Astrocyte (in vitro differentiated cells and primary cell): ENCODE data around the gene SND1. TPM values are rescaled to one million over a fixed set of nuclear protein-coding genes. Genes with fewer than 3 reads are reported as not detected.
A peak's percentile ranks its signal among the peaks of the same experiment; 100 is the strongest.

Experiments
- DNase-seq: peaks from one replicate; pipeline ENCODE4 v3.0.0-alpha.2; 2010; ENCODE audit warnings: low read depth
- FAIRE-seq: peaks from 2 replicates; lab custom pipeline; 2011; peaks lifted over from hg19 to GRCh38; lab: Jason Lieb, UNC
- H2AFZ ChIP-seq: 2 replicates; pipeline ENCODE4 v1.6.0; 2012; ENCODE audit warnings: low read depth, low read length, inconsistent platforms
- H3K27ac ChIP-seq: 2 replicates; pipeline ENCODE4 v1.5.1; 2011; ENCODE audit warnings: low read depth, low read length, inconsistent platforms
- H3K27me3 ChIP-seq: 2 replicates; pipeline ENCODE4 v1.6.0; 2011; ENCODE audit warnings: low read length, inconsistent platforms; ENCODE audit not compliant: insufficient read depth
- H3K36me3 ChIP-seq: 2 replicates; pipeline ENCODE4 v1.5.1; 2011; ENCODE audit warnings: low read length, inconsistent platforms; ENCODE audit not compliant: insufficient read depth
- H3K4me1 ChIP-seq: 2 replicates; pipeline ENCODE4 v1.5.1; 2011; ENCODE audit warnings: low read length, inconsistent platforms; ENCODE audit not compliant: insufficient read depth
- H3K4me2 ChIP-seq: 2 replicates; pipeline ENCODE4 v1.6.0; 2012; ENCODE audit warnings: low read length, inconsistent platforms
- H3K4me3 ChIP-seq: 2 replicates; pipeline ENCODE4 v1.5.1; 2011; ENCODE audit warnings: low read depth, mild to moderate bottlenecking, low read length, inconsistent platforms; ENCODE audit not compliant: insufficient read depth
- H3K79me2 ChIP-seq: 2 replicates; pipeline ENCODE4 v1.6.0; 2012; ENCODE audit warnings: mild to moderate bottlenecking, low read length, inconsistent platforms; ENCODE audit not compliant: insufficient read depth
- H3K9ac ChIP-seq: 2 replicates; pipeline ENCODE4 v1.6.0; 2012; ENCODE audit warnings: mild to moderate bottlenecking, low read length, inconsistent platforms
- H3K9me3 ChIP-seq: 2 replicates; pipeline ENCODE4 v1.5.1; 2012; ENCODE audit warnings: low read depth, mild to moderate bottlenecking, low read length, inconsistent platforms; ENCODE audit not compliant: insufficient read depth
- H4K20me1 ChIP-seq: 2 replicates; pipeline ENCODE4 v1.6.0; 2012; ENCODE audit warnings: low read length, inconsistent platforms; ENCODE audit not compliant: insufficient read depth
- H3K27ac Mint-ChIP-seq: one replicate; pipeline ENCODE4 v1.8.0; 2021; ENCODE audit warnings: mild to moderate bottlenecking, mixed read lengths; ENCODE audit not compliant: unreplicated experiment
- H3K27me3 Mint-ChIP-seq: one replicate; pipeline ENCODE4 v1.8.0; 2021; ENCODE audit warnings: low read depth, mixed read lengths; ENCODE audit not compliant: unreplicated experiment
- H3K36me3 Mint-ChIP-seq: one replicate; pipeline ENCODE4 v1.8.0; 2021; ENCODE audit warnings: low read depth, mixed read lengths; ENCODE audit not compliant: unreplicated experiment
- H3K4me1 Mint-ChIP-seq: one replicate; pipeline ENCODE4 v1.8.0; 2021; ENCODE audit warnings: low read depth, mixed read lengths; ENCODE audit not compliant: unreplicated experiment
- H3K4me3 Mint-ChIP-seq: one replicate; pipeline ENCODE4 v1.8.0; 2021; ENCODE audit warnings: mild to moderate bottlenecking, moderate library complexity, mixed read lengths; ENCODE audit not compliant: unreplicated experiment
- H3K9me3 Mint-ChIP-seq: one replicate; pipeline ENCODE4 v1.8.0; 2021; ENCODE audit warnings: mild to moderate bottlenecking, mixed read lengths; ENCODE audit not compliant: unreplicated experiment
- CTCF ChIP-seq: IDR thresholded peaks from 2 replicates; pipeline ENCODE4 v1.5.1; 2011; ENCODE audit warnings: low read depth, mild to moderate bottlenecking, inconsistent platforms, low read length, moderate library complexity; ENCODE audit not compliant: insufficient read depth
- EZH2 ChIP-seq: IDR thresholded peaks from 2 replicates; pipeline ENCODE4 v1.6.1; 2012; ENCODE audit warnings: mild to moderate bottlenecking, low read length, inconsistent platforms; ENCODE audit not compliant: insufficient read depth
- total RNA-seq: library from RNA; stranded (reverse); gene quantifications from 2 replicates; pipeline ENCODE4 v1.2.1, GENCODE V29; 2021

The SND1 gene
- total RNA-seq, 1 donor from 2014 or later, result 267 TPM

GRCh38 chr7:127657500-127657899, 5.5 kb downstream of the SND1 start:
- peaks cover 6% of the 10 kb centered on the region for H3K36me3 Mint-ChIP-seq
- peaks cover 100% of the 10 kb centered on the region for H3K79me2 ChIP-seq
- TF ChIP-seq CTCF, result no peak
- no peak for TF ChIP-seq EZH2
- H3K4me2 ChIP-seq, result no peak overlapping the region
- no peak for FAIRE-seq
- no peaks in the 10 kb centered on the region for H3K27me3 Mint-ChIP-seq
- H3K36me3 ChIP-seq, result peaks cover 9% of the 10 kb centered on the region
- no peak overlapping the region for H3K9ac ChIP-seq
- H3K4me1 ChIP-seq, result peaks cover 21% of the 10 kb centered on the region
- H3K4me3 ChIP-seq, result no peak overlapping the region
- H3K4me1 Mint-ChIP-seq, result peaks cover 23% of the 10 kb centered on the region
- no peak for DNase-seq
- no peak overlapping the region for H3K27ac Mint-ChIP-seq
- H3K9me3 Mint-ChIP-seq, result peaks cover 1% of the 10 kb centered on the region
- H3K9me3 ChIP-seq, result no peaks in the 10 kb centered on the region
- no peak overlapping the region for H2AFZ ChIP-seq
- H3K27ac ChIP-seq, result no peak overlapping the region
- peaks cover 99% of the 10 kb centered on the region for H4K20me1 ChIP-seq
- no peaks in the 10 kb centered on the region for H3K27me3 ChIP-seq
- H3K4me3 Mint-ChIP-seq, result no peak overlapping the region

- peaks cover 99% of the 10 kb centered on the region for H4K20me1 ChIP-seq
- Mint-ChIP-seq H3K9me3 (peaks cover 1% of the 10 kb centered on the region), H3K4me3 (no peak overlapping the region), H3K36me3 (peaks cover 6% of the 10 kb centered on the region), H3K4me1 (peaks cover 29% of the 10 kb centered on the region), H3K27ac (no peak overlapping the region), H3K27me3 (no peaks in the 10 kb centered on the region)
- H3K9ac ChIP-seq, result no peak overlapping the region
- DNase-seq (no peak), FAIRE-seq (no peak)
- TF ChIP-seq EZH2 (no peak), CTCF (no peak)
- H3K4me1 ChIP-seq, result peaks cover 10% of the 10 kb centered on the region
- H3K27ac ChIP-seq, result no peak overlapping the region
- no peak overlapping the region for H2AFZ ChIP-seq
- H3K4me3 ChIP-seq, result no peak overlapping the region
- H3K36me3 ChIP-seq, result peaks cover 9% of the 10 kb centered on the region
- peaks cover 100% of the 10 kb centered on the region for H3K79me2 ChIP-seq
- H3K27me3 ChIP-seq, result no peaks in the 10 kb centered on the region
- H3K4me2 ChIP-seq, result no peak overlapping the region
- H3K9me3 ChIP-seq, result no peaks in the 10 kb centered on the region
Measured at GRCh38 chr7:127658970-127659630, 7.1 kb downstream of the SND1 start.

GRCh38 chr7:127665922-127666321, 13.9 kb downstream of the SND1 start:
- peak overlapping the region; percentile 72 for H3K9ac ChIP-seq
- no peaks in the 10 kb centered on the region for H3K27me3 ChIP-seq
- no peak overlapping the region for H2AFZ ChIP-seq
- TF ChIP-seq EZH2 (no peak), CTCF (no peak)
- peak overlapping the region; percentile 68 for H3K4me2 ChIP-seq
- H3K27ac ChIP-seq, result peak overlapping the region; percentile 90
- Mint-ChIP-seq H3K27ac (no peak overlapping the region), H3K27me3 (no peaks in the 10 kb centered on the region), H3K36me3 (peaks cover 7% of the 10 kb centered on the region), H3K4me1 (peaks cover 51% of the 10 kb centered on the region), H3K9me3 (no peaks in the 10 kb centered on the region), H3K4me3 (peak overlapping the region; percentile 59)
- H4K20me1 ChIP-seq, result peaks cover 93% of the 10 kb centered on the region
- no peak for FAIRE-seq
- H3K4me3 ChIP-seq, result no peak overlapping the region
- no peaks in the 10 kb centered on the region for H3K9me3 ChIP-seq
- peaks cover 30% of the 10 kb centered on the region for H3K4me1 ChIP-seq
- H3K79me2 ChIP-seq, result peaks cover 100% of the 10 kb centered on the region
- no peak for DNase-seq
- no peaks in the 10 kb centered on the region for H3K36me3 ChIP-seq
